H1 (cell line): ENCODE measurements around the gene COL12A1. TPM values are rescaled to one million over a fixed set of nuclear protein-coding genes. Genes with fewer than 3 reads are reported as not detected.

Experiments used
- GABPA ChIP-seq: IDR thresholded peaks from 2 replicates; pipeline ENCODE4 v1.6.1; 2011; ENCODE audit warnings: mild to moderate bottlenecking, low read length, moderate library complexity, borderline replicate concordance; ENCODE audit not compliant: insufficient read depth
- HDAC6 ChIP-seq: IDR thresholded peaks from one replicate; pipeline ENCODE4 v1.7.1; 2012; ENCODE audit warnings: low read depth, mild to moderate bottlenecking, inconsistent platforms, low read length, moderate library complexity
- POLR2AphosphoS5 ChIP-seq: IDR thresholded peaks from 2 replicates; pipeline ENCODE4 v1.6.1; 2011; ENCODE audit warnings: low read depth, low read length
- SAP30 ChIP-seq: fragments of 300-600 bp; sonication (generic); IDR thresholded peaks from 2 replicates; pipeline ENCODE4 v1.7.1; 2012; ENCODE audit warnings: low read length, moderate library complexity, mild to moderate bottlenecking, inconsistent platforms; ENCODE audit not compliant: insufficient read depth, insufficient replicate concordance
- SP2 ChIP-seq: IDR thresholded peaks from 2 replicates; pipeline ENCODE4 v1.6.1; 2012; ENCODE audit warnings: mild to moderate bottlenecking, low read length, inconsistent platforms
- SP4 ChIP-seq: IDR thresholded peaks from 2 replicates; pipeline ENCODE4 v1.6.1; 2012; ENCODE audit warnings: low read length, inconsistent platforms
- TBP ChIP-seq: IDR thresholded peaks from 2 replicates; pipeline ENCODE4 v1.6.1; 2011; ENCODE audit warnings: low read depth, low read length, improper control_type of control experiment
- polyA plus RNA-seq, 7 experiments: library from polyadenylated mRNA; depleted of rRNA in 3 of 7; stranded (reverse) in 5 of 7; unstranded in 2 of 7; fragments of >200 nt in 5 of 7; fragments of 200-250 nt in 2 of 7; gene quantifications; 1 replicate in 5 of 7; 2 replicates in 1 of 7; 4 replicates in 1 of 7; pipeline versions ENCODE4 v1.2.1 to v1.2.3, GENCODE V29; 2011 to 2013; ENCODE audit warnings: missing spikeins in 2 of 7, mixed read lengths in 2 of 7
- total RNA-seq: library from RNA; stranded (reverse); fragmentation: NEBNext Ultra II Directional; extraction: Animal tissue kit (Norgen Biotek cat#: 25700); gene quantifications from 2 replicates; pipeline ENCODE4 v1.2.1, GENCODE V29; 2021
- TF ChIP-seq, protein P1 (sequence below): IDR thresholded peaks from 2 replicates; pipeline ENCODE4 v1.6.1; 2012; ENCODE audit warnings: low read length, inconsistent platforms
- TF ChIP-seq, protein P2 (sequence below): IDR thresholded peaks from 2 replicates; pipeline ENCODE4 v1.6.1; 2012; ENCODE audit warnings: inconsistent platforms

The COL12A1 gene
- total and polyA plus RNA-seq, 2 of the 8 experiments (the other 6 are each of a cell fraction or from before 2014, with no cell fraction given) = 1.4 to 4.7 TPM

DNA sequence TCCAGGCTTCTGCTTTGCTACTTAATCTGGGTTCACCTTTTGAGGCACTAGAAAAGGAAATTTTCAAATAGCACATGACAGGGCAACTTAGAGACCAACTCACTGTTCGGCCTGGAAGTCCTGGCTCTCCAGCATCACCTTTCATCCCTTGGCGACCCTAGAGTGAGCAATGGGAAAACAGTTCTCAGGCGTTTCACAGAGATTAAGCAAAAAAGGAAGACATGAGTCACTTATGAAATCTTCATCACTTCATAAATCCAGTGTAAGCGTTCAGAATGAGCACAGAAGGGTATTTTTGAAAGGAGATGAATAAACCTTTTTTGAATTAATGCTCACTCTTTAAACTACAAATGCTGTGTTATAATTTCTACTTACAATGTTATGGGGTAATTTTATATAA is 104.0 kb downstream of the COL12A1 start (continued):
- TF ChIP-seq, protein P1, sequence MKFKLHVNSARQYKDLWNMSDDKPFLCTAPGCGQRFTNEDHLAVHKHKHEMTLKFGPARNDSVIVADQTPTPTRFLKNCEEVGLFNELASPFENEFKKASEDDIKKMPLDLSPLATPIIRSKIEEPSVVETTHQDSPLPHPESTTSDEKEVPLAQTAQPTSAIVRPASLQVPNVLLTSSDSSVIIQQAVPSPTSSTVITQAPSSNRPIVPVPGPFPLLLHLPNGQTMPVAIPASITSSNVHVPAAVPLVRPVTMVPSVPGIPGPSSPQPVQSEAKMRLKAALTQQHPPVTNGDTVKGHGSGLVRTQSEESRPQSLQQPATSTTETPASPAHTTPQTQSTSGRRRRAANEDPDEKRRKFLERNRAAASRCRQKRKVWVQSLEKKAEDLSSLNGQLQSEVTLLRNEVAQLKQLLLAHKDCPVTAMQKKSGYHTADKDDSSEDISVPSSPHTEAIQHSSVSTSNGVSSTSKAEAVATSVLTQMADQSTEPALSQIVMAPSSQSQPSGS = no peak
- TF ChIP-seq TBP (no peak), SAP30 (no peak), SP4 (no peak), HDAC6 (no peak), POLR2AphosphoS5 (no peak), GABPA (no peak), SP2 (no peak)
- TF ChIP-seq, protein P2, sequence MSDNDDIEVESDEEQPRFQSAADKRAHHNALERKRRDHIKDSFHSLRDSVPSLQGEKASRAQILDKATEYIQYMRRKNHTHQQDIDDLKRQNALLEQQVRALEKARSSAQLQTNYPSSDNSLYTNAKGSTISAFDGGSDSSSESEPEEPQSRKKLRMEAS = no peak
